Measurements from ENCODE around the gene TLE7.

The TLE7 gene

GRCh38 chr16:71389330-71389729 is 52.5 kb downstream of the TLE7 start:
- Mint-ChIP-seq H3K36me3 (ENCODE audit: low read depth) (no peaks in the 10 kb centered on the region), H3K9me3 (no peaks in the 10 kb centered on the region), H3K27ac (no peak overlapping the region), H3K4me3 (no peak overlapping the region), H3K27me3 (ENCODE audit: low read depth) (peaks cover 10% of the 10 kb centered on the region), H3K4me1 (ENCODE audit: low read depth) (peaks cover 3% of the 10 kb centered on the region)
- DNase-seq (ENCODE audit: low spot score) = no peak

GRCh38 chr16:71387045-71387871 is 54.6 kb downstream of the TLE7 start:
- Mint-ChIP-seq H3K27me3 (ENCODE audit: low read depth) (peaks cover 5% of the 10 kb centered on the region), H3K4me1 (ENCODE audit: low read depth) (peaks cover 3% of the 10 kb centered on the region), H3K4me3 (no peak overlapping the region), H3K36me3 (ENCODE audit: low read depth) (no peaks in the 10 kb centered on the region), H3K9me3 (no peaks in the 10 kb centered on the region), H3K27ac (no peak overlapping the region)
- DNase-seq (ENCODE audit: low spot score) = no peak

GRCh38 chr16:71384073-71384724 is 57.7 kb downstream of the TLE7 start:
- Mint-ChIP-seq H3K4me1 (ENCODE audit: low read depth) (peaks cover 3% of the 10 kb centered on the region), H3K36me3 (ENCODE audit: low read depth) (no peaks in the 10 kb centered on the region), H3K9me3 (no peaks in the 10 kb centered on the region), H3K4me3 (no peak overlapping the region), H3K27me3 (ENCODE audit: low read depth) (peaks cover 7% of the 10 kb centered on the region), H3K27ac (peak overlapping the region; percentile 18)
- DNase-seq (ENCODE audit: low spot score) = no peak

GRCh38 chr16:71383054-71383773 is 58.6 kb downstream of the TLE7 start:
- H3K36me3 Mint-ChIP-seq (ENCODE audit: low read depth) = no peaks in the 10 kb centered on the region
- no peak overlapping the region for H3K4me3 Mint-ChIP-seq
- DNase-seq (ENCODE audit: low spot score) = no peak
- H3K4me1 Mint-ChIP-seq (ENCODE audit: low read depth) = peaks cover 3% of the 10 kb centered on the region
- peaks cover 7% of the 10 kb centered on the region for H3K27me3 Mint-ChIP-seq (ENCODE audit: low read depth)
- H3K9me3 Mint-ChIP-seq = no peaks in the 10 kb centered on the region
- H3K27ac Mint-ChIP-seq = no peak overlapping the region

- Mint-ChIP-seq H3K27ac (no peak overlapping the region), H3K36me3 (ENCODE audit: low read depth) (no peaks in the 10 kb centered on the region), H3K27me3 (ENCODE audit: low read depth) (peaks cover 2% of the 10 kb centered on the region), H3K4me1 (ENCODE audit: low read depth) (no peaks in the 10 kb centered on the region), H3K4me3 (no peak overlapping the region), H3K9me3 (no peaks in the 10 kb centered on the region)
- DNase-seq (ENCODE audit: low spot score) = no peak
Measured at GRCh38 chr16:71380831-71381230, 61.0 kb downstream of the TLE7 start.

Data from T-helper 2 cell treated with Interferon-gamma antibody and Interleukin-4, amounts not matched to agents 5 μg/mL and 100 μg/mL, for 36 hours (primary cell).